B cell (primary cell): Measurements from ENCODE around the gene MBP. TPM values are rescaled to one million over a fixed set of nuclear protein-coding genes. Genes with fewer than 3 reads are reported as not detected.
"Not testable (repeated sequence)": the region's sequence is repeated elsewhere in the genome, so short reads cannot be mapped to it uniquely, and the experiment has no call there.

Source experiments
- ATAC-seq: fragments of 200-7000 bp; cut with Tn5 transposase; one replicate; pipeline ENCODE4 v1.10.0; 2021; ENCODE audit warnings: low read depth, mild to moderate bottlenecking, moderate number of reproducible peaks, moderate library complexity
- CTCF ChIA-PET: fragments of 350-600 bp; sonication (Branson Sonifier 250); formaldehyde crosslinking; loops from one replicate; lab custom pipeline; 2021; ENCODE audit warnings: antibody characterized with exemption, inconsistent platforms; lab: Charles Lee
- POLR2A ChIA-PET: fragments of 350-600 bp; sonication (Branson Sonifier 250); formaldehyde crosslinking; loops from one replicate; lab custom pipeline; 2021; ENCODE audit warnings: antibody characterized with exemption; lab: Charles Lee
- DNase-seq: peaks from one replicate; pipeline ENCODE4 v3.0.0; 2013
- H2AFZ ChIP-seq: 2 replicates; pipeline ENCODE4 v1.6.1; 2012; ENCODE audit warnings: mild to moderate bottlenecking, low read depth, low read length; ENCODE audit not compliant: insufficient read depth, poor library complexity, severe bottlenecking
- H3K27ac ChIP-seq, 2 donors: 1 replicate in 1 of 2; 2 replicates in 1 of 2; pipeline ENCODE4 v1.5.1; 2012 to 2013; ENCODE audit warnings: low read length in 2 of 2, mild to moderate bottlenecking in 2 of 2, moderate library complexity in 1 of 2
- H3K27me3 ChIP-seq, 4 experiments: fragments of 200-600 bp in 1 of 4; sonication (generic) in 1 of 4; replicated peaks in 1 of 4; 1 replicate in 2 of 4; 2 replicates in 2 of 4; pipeline versions ENCODE4 v1.6.1 to v1.7.0; 2013 to 2016; ENCODE audit warnings: low read length in 3 of 4, mild to moderate bottlenecking in 2 of 4, mixed read lengths in 1 of 4, moderate library complexity in 1 of 4; ENCODE audit not compliant: insufficient read depth in 4 of 4, control insufficient read depth in 3 of 4; ENCODE audit errors: control extremely low read depth in 1 of 4
- H3K36me3 ChIP-seq, 2 experiments: replicated peaks in 1 of 2; 1 replicate in 1 of 2; 2 replicates in 1 of 2; pipeline versions ENCODE4 v1.6.1 to v1.7.1; 2013; ENCODE audit warnings: low read length in 1 of 2; ENCODE audit not compliant: insufficient read depth in 2 of 2, control insufficient read depth in 1 of 2; ENCODE audit errors: control extremely low read depth in 1 of 2, extremely low read depth in 1 of 2
- H3K4me1 ChIP-seq, 2 donors: fragments of 200-600 bp in 1 of 2; sonication (generic) in 1 of 2; 1 replicate in 1 of 2; 2 replicates in 1 of 2; pipeline versions ENCODE4 v1.5.1 to v1.6.1; 2013 to 2017; ENCODE audit warnings: low read length in 2 of 2; ENCODE audit not compliant: control insufficient read depth in 2 of 2, insufficient read depth in 2 of 2
- H3K4me2 ChIP-seq: replicated peaks from 2 replicates; pipeline ENCODE3; 2012; ENCODE audit warnings: mild to moderate bottlenecking, low read depth, low read length; ENCODE audit not compliant: poor library complexity, severe bottlenecking
- H3K4me3 ChIP-seq, 5 experiments: fragments of 200-600 bp in 1 of 5; sonication (generic) in 1 of 5; 1 replicate in 3 of 5; 2 replicates in 2 of 5; pipeline versions ENCODE4 v1.5.1 to v1.7.0; 2011 to 2016; ENCODE audit warnings: low read length in 4 of 5, mild to moderate bottlenecking in 4 of 5, low read depth in 2 of 5, control low read depth in 1 of 5, moderate library complexity in 1 of 5; ENCODE audit not compliant: insufficient read depth in 1 of 5; ENCODE audit errors: control extremely low read depth in 1 of 5, extremely low read depth in 1 of 5
- H3K79me2 ChIP-seq: fragments of 200-600 bp; sonication (generic); one replicate; pipeline ENCODE4 v1.6.0; 2016; ENCODE audit warnings: low read length; ENCODE audit not compliant: control insufficient read depth, insufficient read depth
- H3K9ac ChIP-seq: fragments of 200-600 bp; sonication (generic); 2 replicates; pipeline ENCODE4 v1.6.1; 2017; ENCODE audit warnings: mild to moderate bottlenecking, low read length, moderate library complexity
- H3K9me3 ChIP-seq, 3 donors: one replicate each; pipeline versions ENCODE4 v1.6.1 to v1.7.1; 2013; ENCODE audit warnings: low read length in 2 of 3; ENCODE audit not compliant: control insufficient read depth in 2 of 3, insufficient read depth in 1 of 3; ENCODE audit errors: control extremely low read depth in 1 of 3
- H4K20me1 ChIP-seq: 2 replicates; pipeline ENCODE4 v1.6.0; 2012; ENCODE audit warnings: mild to moderate bottlenecking, low read length; ENCODE audit not compliant: insufficient read depth, control insufficient read depth, poor library complexity, severe bottlenecking
- H3K27ac Mint-ChIP-seq: one replicate; pipeline ENCODE4 v1.8.0; 2021; ENCODE audit warnings: mixed read lengths
- H3K27me3 Mint-ChIP-seq: one replicate; pipeline ENCODE4 v1.8.0; 2021; ENCODE audit warnings: mixed read lengths
- H3K4me1 Mint-ChIP-seq: one replicate; pipeline ENCODE4 v1.8.0; 2021; ENCODE audit warnings: mixed read lengths
- H3K4me3 Mint-ChIP-seq: one replicate; pipeline ENCODE4 v1.8.0; 2021; ENCODE audit warnings: mixed read lengths
- H3K9me3 Mint-ChIP-seq: one replicate; pipeline ENCODE4 v1.8.0; 2022; ENCODE audit warnings: mixed read lengths; ENCODE audit not compliant: insufficient read depth
- CTCF ChIP-seq: fragments of 200-600 bp; IDR thresholded peaks from one replicate; pipeline ENCODE4 v1.8.0; 2022; ENCODE audit warnings: antibody characterized with exemption, mild to moderate bottlenecking
- EZH2 ChIP-seq: IDR thresholded peaks from 2 replicates; pipeline ENCODE4 v1.6.1; 2012; ENCODE audit warnings: borderline replicate concordance, low read depth, mild to moderate bottlenecking, moderate library complexity, low read length; ENCODE audit not compliant: insufficient read depth, poor library complexity, severe bottlenecking
- WGBS: methylation state at CpG from one replicate; pipeline ENCODE4 v1.1.5; 2013; ENCODE audit warnings: missing lambda C conversion rate; ENCODE audit not compliant: insufficient coverage; 5-methylcytosine and 5-hydroxymethylcytosine counted together
- intact Hi-C: fragments of 100-400 bp; cut with micrococcal nuclease; formaldehyde crosslinking; loops from one replicate; pipeline ENCODE4 v1.10.0; 2022
- polyA plus RNA-seq: library from polyadenylated mRNA; depleted of rRNA; stranded (reverse); fragments of >200 nt; gene quantifications from 2 replicates; pipeline ENCODE4 v1.2.3, GENCODE V29; 2012
- total RNA-seq, 2 donors: library from RNA; stranded (reverse); fragments of 120-200 nt in 1 of 2; gene quantifications; 1 replicate in 1 of 2; 2 replicates in 1 of 2; pipeline versions ENCODE4 v1.2.3 to v1.2.4, GENCODE V29; 2013 to 2022

MBP gene
- total and polyA plus RNA-seq, 2 donors (not counting 1 experiment from before 2014, with no cell fraction given): 30.1 to 192 TPM

GRCh38 chr18:77022116-77022515 is 110.5 kb downstream of the MBP start:
- Histone ChIP-seq H3K27ac (no peak overlapping the region), H3K4me2 (no peak overlapping the region), H3K79me2 (peaks cover 54% of the 10 kb centered on the region), H3K4me3 (no peak overlapping the region), H3K27me3 (no peaks in the 10 kb centered on the region), H3K36me3 (peaks cover 4 to 39% of the 10 kb centered on the region in 2 experiments), H3K9ac (no peak overlapping the region), H3K9me3 (no peaks in the 10 kb centered on the region), H4K20me1 (peaks cover 42% of the 10 kb centered on the region), H2AFZ (no peak overlapping the region), H3K4me1 (peaks cover 0 to 10% of the 10 kb centered on the region in 2 donors)
- intact Hi-C loops: no loop called here
- DNase-seq (no peak), ATAC-seq (no peak)
- peaks cover 2% of the 10 kb centered on the region for H3K4me1 Mint-ChIP-seq
- no peaks in the 10 kb centered on the region for H3K27me3 Mint-ChIP-seq
- 98% methylated on average over 6 of the region's 12 CpGs for WGBS
- no peaks in the 10 kb centered on the region for H3K9me3 Mint-ChIP-seq
- ChIA-PET CTCF (interaction anchor here (1.1 kb wide), 1 partner anchor 9 kb away, joined by 3 read pairs; no protein-coding TSS in a partner anchor), POLR2A (interaction anchor here (0.8 kb wide), 1 partner anchor 30 kb away, joined by 3 read pairs; no protein-coding TSS in a partner anchor)
- H3K4me3 Mint-ChIP-seq: no peak overlapping the region
- TF ChIP-seq CTCF (no peak), EZH2 (no peak)
- H3K27ac Mint-ChIP-seq: no peak overlapping the region

- CTCF ChIA-PET: interaction anchor here (1.1 kb wide), 1 partner anchor 9 kb away, joined by 3 read pairs; no protein-coding TSS in a partner anchor
These were observed 111.1 kb downstream of the MBP start for GRCh38 chr18:77021478-77021877.

More at GRCh38 chr18:77021478-77021877, 111.1 kb downstream of the MBP start:
- H3K27ac ChIP-seq, H3K9me3 ChIP-seq, H3K27me3 ChIP-seq, H3K27me3 Mint-ChIP-seq, POLR2A ChIA-PET, H3K9me3 Mint-ChIP-seq, H3K4me2 ChIP-seq, H3K4me3 Mint-ChIP-seq, H3K4me1 Mint-ChIP-seq, intact Hi-C loops, H3K27ac Mint-ChIP-seq, H3K4me3 ChIP-seq, DNase-seq, H2AFZ ChIP-seq, H3K9ac ChIP-seq, ATAC-seq: not testable (repeated sequence)
- H4K20me1 ChIP-seq: peaks cover 37% of the 10 kb centered on the region
- peaks cover 0 to 10% of the 10 kb centered on the region in 2 donors for H3K4me1 ChIP-seq
- WGBS: 96% methylated on average over 13 of the region's 14 CpGs
- H3K36me3 ChIP-seq: peaks cover 4 to 45% of the 10 kb centered on the region in 2 experiments
- peaks cover 48% of the 10 kb centered on the region for H3K79me2 ChIP-seq
